DMS 273 (cell line): ENCODE data around the gene PIEZO1.
A peak's percentile ranks its signal among the peaks of the same experiment; 100 is the strongest.
"Not testable (repeated sequence)": the region's sequence is repeated elsewhere in the genome, so short reads cannot be mapped to it uniquely, and the experiment has no call there.

Source experiments
- DNase-seq: peaks from one replicate; lab custom pipeline; 2025; ENCODE audit not compliant: unreplicated experiment; lab: John Stamatoyannopoulos, UW

The PIEZO1 gene

DNA sequence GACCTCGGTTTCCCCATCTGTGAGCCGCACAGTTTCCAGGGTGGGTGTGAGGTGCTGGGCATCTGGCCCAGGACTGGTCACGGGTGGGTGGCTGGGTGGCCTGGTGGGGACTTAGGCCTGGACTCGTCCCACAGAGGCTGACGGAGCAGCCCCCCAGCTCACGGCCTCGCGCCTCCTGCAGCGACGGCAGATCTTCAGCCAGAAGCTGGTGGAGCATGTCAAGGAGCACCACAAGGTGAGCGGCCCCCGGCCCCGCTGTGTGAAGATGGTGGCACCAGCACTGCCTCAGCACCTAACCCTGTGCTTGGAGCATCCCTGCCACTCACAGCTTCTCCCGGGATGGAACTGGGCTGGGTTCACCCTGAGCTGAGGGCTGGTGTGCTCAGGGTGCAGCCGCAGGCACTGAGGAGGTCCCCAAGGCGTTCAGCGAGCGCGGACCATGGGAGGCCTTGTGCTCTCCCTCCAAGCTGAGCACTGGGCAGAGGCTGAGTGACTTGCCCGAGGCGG is 20.9 kb upstream of the PIEZO1 start:
- no peak for DNase-seq

- no peak for DNase-seq
Observed at GRCh38 chr16:88805340-88805715, 20.3 kb upstream of the PIEZO1 start.

DNA sequence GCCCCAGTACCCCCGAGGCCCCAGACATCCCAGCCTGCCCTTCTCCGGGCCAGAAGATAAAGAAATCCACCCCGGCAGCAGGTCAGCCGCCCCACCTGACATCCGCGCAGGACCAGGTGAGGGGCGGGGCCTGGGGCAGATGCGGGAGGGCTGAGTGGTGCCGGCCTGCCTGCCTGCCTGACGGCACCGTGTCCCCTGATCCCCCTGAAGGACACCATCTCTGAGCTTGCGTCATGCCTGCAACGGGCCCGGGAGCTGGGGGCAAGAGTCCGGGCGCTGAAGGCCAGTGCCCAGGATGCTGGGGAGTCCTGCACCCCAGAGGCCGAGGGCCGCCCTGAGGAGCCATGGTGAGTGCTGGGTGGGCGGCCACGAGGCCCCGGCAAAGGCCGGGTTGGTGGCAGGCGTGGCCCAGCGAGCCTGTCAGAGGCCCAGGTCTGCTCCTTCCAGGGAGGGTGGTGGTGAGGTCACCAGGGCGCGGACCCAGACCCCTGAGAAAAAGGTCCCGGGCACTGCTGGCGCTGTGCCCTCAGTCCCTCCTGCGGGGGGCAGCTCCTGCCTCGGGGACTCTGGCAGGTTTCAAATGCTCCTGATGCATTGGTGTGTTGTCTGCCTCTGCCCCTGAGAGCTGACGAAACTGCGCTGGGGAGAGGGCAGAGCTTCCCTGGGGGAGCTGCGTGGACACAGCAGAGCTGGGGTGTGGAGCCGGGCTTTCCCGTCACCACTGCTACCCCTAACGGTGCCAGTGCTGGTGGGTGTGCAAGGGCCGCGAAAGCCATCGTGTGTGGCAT is 19.7 kb upstream of the PIEZO1 start:
- peak; percentile 55 for DNase-seq

- no peak for DNase-seq
Observed at GRCh38 chr16:88804173-88804551, 19.1 kb upstream of the PIEZO1 start.

- peak; percentile 95 for DNase-seq
Observed at GRCh38 chr16:88803264-88803987, 18.4 kb upstream of the PIEZO1 start, which contains the start of gene CDT1. CDT1 (plus strand) TSS chr16:88803789; CDS start chr16:88803832, 43 bp downstream.

- no peak for DNase-seq
Observed at GRCh38 chr16:88800277-88800592, 15.2 kb upstream of the PIEZO1 start.

DNA sequence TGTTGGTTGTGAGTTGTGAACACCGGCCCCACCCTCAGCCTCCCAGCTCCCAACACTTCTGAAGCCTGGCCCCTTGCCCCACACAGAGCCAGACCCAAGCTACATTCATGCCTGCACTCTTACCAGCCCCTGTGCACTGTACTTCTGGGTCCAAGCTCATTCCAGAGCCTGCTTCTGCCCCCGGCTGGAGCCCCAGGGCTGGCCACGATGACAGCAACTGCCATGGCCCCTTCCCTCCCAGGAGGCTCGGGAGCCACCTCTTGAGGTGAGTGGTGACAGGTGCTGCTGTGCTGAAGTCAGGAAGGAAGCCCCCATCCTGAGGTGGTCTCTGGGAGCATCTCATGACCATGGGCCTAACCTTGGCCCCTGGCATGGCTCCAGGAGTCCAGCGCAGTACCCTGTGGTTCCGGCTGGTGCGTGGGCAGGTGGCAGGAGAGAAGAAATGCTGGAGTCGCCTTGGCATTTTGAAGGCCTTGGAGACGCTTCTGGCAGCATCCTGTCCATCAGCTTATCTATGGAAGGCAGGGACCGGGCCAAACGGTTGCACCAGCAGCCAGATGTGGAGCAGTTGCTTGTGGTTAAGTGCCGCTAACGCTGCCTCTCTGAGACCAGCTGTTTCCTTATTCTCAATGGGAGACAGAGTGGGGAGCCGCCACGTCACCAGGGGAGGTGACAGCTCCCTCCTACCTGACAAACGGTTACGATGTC is 14.7 kb upstream of the PIEZO1 start:
- peak; percentile 82 for DNase-seq

DNA sequence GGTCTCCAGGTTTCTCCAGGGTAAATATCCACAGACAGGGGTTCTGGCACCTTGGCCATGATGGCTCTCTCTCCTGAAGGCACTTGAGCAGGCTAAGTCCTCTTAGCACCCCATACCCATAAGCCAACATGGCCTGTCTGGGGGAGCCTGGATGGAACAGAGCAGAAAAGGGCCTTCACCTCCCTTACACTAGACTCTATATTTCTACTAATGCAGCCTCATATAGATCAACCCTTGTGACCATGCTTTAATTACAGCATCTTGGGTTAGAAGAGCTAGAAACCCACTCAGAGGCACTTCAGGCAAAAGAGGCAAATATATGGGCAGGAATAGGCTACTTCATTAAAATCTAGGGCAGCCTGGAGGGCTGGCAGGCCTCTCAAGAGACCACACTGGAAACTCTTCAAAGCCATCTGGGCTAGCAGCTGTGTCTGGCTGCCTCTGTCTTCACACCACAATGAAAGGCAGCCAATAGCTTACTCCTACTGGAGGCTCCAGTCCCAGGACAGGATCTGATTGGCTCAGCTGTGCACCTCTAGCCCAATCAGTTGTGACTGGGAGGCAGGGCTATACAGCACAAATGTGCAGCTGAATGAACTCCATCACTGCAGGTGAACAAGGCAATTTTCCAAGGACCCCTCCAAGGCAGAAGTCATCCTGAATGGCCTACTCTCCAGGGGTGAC is 13.9 kb upstream of the PIEZO1 start:
- peak; percentile 97 for DNase-seq

DNA sequence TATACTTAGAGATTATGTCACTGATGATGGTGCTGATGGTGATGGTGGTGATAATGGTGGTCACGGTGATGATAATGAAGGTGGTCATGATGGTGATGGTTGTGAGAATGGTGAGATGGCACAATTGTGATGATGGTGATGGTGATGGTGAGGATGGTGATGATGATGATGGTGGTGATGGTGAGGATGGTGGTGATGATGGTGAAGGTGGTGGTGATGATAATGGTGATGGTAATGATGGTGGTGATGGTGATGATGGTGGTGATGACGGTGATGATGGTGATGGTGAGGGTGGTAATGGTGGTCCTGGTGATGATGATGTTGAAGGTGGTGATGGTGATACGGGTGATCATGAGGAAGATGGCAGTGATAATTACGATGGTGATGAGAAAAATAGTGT is 13.1 kb upstream of the PIEZO1 start:
- no peak for DNase-seq

- peak; percentile 57 for DNase-seq
Observed at GRCh38 chr16:88796278-88796677, 11.3 kb upstream of the PIEZO1 start.

DNA sequence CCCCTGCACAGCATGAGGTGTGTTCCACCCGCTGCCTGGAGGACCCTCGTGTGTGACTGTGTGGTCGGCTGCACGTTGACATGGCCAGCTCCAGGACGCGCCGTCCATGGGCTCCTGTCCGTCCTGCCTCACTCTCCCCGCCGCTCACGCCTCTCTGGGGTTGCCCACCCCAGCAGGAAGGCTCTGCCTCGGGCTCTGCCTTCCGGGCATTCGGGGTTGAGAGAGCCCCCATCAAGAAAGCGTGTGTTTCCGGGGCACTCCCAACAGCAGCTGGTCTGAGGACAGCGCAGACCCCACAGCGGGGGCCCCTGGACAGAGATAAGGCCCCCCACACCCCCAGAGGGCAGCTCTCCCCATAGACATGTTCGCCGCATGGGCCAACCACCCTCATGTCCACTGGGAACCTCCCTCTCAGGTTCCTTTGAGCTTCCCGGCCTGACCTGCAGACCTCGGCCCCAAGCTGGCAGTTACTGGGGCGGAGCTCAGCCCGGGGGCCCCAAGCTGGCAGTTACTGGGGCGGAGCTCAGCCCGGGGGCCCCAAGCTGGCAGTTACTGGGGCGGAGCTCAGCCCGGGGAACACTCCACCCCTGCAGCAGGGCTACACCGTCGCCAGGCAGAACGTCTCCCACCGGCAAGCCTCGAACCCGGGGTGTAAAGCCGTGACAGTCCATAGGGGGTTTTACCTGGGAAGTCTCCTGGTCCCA is 8.4 kb upstream of the PIEZO1 start:
- DNase-seq = no peak

GRCh38 chr16:88792668-88793250 is 7.7 kb upstream of the PIEZO1 start:
- no peak for DNase-seq

- no peak for DNase-seq
Observed at GRCh38 chr16:88792078-88792550, 7.1 kb upstream of the PIEZO1 start.

DNA sequence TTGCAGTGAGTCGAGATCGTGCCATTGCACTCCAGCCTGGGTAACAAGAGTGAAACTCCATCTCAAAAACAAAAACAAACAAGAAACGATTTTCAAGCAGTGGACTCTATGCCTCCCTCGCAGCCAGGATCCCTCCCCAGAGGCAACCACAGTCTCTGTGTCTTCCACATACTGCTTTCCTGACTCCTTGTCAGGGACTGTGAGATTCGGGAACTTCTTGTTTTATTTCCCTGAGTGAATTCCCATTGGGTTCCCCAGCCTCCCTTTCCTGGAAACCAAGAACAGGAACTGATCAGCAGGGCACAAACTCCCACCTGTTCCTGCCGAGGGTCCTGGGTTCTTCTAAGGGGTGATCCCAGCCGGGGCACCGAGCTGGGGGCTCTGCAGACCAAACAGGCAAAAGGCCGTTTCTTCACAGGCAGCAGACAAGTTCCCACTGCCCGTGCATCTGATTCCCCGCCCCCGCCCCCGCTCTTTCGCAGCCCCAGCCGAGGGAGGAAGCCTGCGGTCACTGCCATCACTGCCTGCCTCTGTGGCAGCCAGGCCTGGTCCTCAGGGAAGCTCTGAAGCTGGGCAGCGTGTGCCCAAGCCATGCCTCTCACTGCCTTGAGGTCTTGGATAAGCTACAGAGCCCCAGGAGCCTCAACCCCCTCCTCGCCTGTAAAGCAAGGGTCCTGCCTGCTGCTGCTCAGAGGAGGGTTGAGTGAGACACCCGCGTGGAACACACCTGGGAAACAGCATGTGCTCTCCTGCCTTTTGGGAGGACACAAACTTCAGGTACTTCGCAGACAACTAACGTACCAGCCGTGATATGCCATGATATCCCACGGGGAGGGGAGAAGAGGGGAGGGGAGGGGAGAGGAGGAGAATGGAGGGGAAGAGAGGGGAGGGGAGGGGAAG is 5.5 kb upstream of the PIEZO1 start:
- DNase-seq = no peak

GRCh38 chr16:88789594-88789993 is 4.6 kb upstream of the PIEZO1 start:
- DNase-seq = peak; percentile 49

DNA sequence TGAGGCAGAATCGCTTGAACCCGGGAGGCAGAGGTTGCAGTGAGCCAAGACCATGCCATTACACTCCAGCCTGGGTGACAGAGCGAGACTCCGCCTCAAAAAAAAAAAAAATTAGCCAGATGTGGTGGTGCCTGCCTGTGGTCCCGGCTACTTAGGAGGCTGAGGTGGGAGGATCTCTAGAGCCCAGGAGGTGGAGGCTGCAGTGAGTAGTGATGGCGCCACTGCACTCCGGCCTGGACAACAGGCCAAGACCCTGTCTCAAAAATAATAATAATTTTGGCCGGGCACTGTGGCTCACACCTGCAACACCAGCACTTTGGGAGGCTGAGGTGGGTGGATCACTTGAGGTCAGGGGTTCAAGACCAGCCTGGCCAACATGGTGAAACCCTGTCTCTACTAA is 3.7 kb upstream of the PIEZO1 start:
- not testable (repeated sequence) for DNase-seq

DNA sequence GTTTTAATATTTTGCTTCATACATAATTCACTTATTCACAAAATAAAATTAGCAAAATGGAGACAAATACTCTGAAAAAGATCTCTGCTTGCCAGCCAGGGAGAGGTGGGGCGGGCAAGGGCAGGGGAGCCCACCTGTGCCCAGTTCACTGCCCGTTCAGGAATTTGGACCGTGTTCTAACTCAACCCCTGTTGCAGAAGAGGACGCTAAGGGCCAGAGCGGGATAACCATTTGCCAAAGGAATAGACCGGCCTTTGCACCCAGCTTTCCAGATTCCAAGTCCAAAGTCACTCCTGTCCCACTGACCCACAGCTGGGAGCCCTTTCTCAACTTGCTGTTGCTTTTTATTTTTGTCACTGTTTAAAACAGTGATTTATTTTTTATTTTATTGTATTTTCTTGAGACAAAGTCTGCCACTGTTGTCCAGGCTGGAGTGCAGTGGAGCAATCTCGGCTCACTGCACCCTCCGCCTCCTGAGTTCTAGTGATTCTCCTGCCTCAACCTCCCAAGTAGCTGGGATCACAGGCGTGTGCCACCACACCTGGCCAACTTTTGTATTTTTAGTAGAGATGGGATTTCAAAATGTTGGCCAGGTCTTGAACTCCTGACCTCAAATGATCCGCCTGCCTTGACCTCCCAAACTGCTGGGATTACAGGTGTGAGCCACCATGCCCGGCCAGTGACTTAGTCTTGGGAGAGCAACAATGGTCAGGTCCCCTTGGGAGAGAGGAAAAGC is 2.7 kb upstream of the PIEZO1 start:
- no peak for DNase-seq

GRCh38 chr16:88784856-88785105 is 239 bp downstream of the PIEZO1 start:
- DNase-seq = no peak
